ENCODE data around the gene TRPV3.
"Not testable (repeated sequence)": the region's sequence is repeated elsewhere in the genome, so short reads cannot be mapped to it uniquely, and the experiment has no call there.

The TRPV3 gene

GRCh38 chr17:3514873-3515272 is 42.7 kb downstream of the TRPV3 start:
- TF ChIP-seq CTCF (IDR thresholded peaks at IDR 0.05; ENCODE audit: extremely low read depth, missing control alignments), result no peak
- no peak for DNase-seq (ENCODE audit: low spot score)

GRCh38 chr17:3514167-3514566 is 43.4 kb downstream of the TRPV3 start:
- not testable (repeated sequence) for DNase-seq (ENCODE audit: low spot score)

- TF ChIP-seq CTCF (IDR thresholded peaks at IDR 0.05; ENCODE audit: extremely low read depth, missing control alignments), result no peak
- DNase-seq (ENCODE audit: low spot score), result no peak
Measured at GRCh38 chr17:3513305-3514035, 44.1 kb downstream of the TRPV3 start.

- TF ChIP-seq CTCF (IDR thresholded peaks at IDR 0.05; ENCODE audit: extremely low read depth, missing control alignments), result no peak
- DNase-seq (ENCODE audit: low spot score), result no peak
Measured at GRCh38 chr17:3512505-3513171, 45.0 kb downstream of the TRPV3 start.

- DNase-seq (ENCODE audit: low spot score), result no peak
- TF ChIP-seq CTCF (IDR thresholded peaks at IDR 0.05; ENCODE audit: extremely low read depth, missing control alignments), result no peak
Measured at GRCh38 chr17:3511852-3512504, 45.6 kb downstream of the TRPV3 start.

GRCh38 chr17:3510090-3510489 is 47.5 kb downstream of the TRPV3 start:
- no peak for DNase-seq (ENCODE audit: low spot score)
- TF ChIP-seq CTCF (IDR thresholded peaks at IDR 0.05; ENCODE audit: extremely low read depth, missing control alignments), result no peak

- DNase-seq (ENCODE audit: low spot score), result no peak
- TF ChIP-seq CTCF (IDR thresholded peaks at IDR 0.05; ENCODE audit: extremely low read depth, missing control alignments), result no peak
Measured at GRCh38 chr17:3507869-3508268, 49.7 kb downstream of the TRPV3 start.
